ENCODE measurements around the gene ANAPC4. TPM values are rescaled to one million over a fixed set of nuclear protein-coding genes. Genes with fewer than 3 reads are reported as not detected.

ANAPC4 gene
- total and polyA plus RNA-seq, 2 of the 4 experiments (the other 2 are of a cell fraction), result 12.4 to 18.3 TPM

DNA sequence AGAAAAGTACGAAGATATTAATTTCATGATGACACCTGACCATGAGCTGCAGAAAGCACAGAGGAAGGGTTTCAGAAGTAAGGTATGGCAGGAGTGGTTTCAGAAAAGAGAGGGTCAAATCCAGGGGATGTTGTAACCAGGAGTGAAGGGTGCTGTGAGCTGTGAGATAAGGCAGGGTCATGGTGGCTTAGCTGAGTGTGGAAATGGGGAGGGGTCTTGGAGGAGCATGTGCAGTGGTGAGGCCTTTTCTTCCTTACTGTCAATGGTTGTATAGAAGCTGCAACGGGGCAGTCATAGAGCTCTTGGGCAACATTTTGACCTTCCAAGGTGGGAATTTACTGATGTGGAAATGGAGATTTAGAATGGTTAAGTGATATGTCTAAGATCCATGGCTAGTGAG, 2.5 kb downstream of the ANAPC4 start:
- in situ Hi-C loops (cut with MboI; ENCODE audit: low sequenced_read_pairs) (no loop called here), intact Hi-C loops (cut with micrococcal nuclease) (loop anchor here (10.0 kb wide), 1 partner anchor 525 kb away; no protein-coding TSS in a partner anchor), dilution Hi-C loops (cut with HindIII; ENCODE audit: low sequenced_read_pairs, unreplicated experiment) (no loop called here)
- Histone ChIP-seq H4K20me1 (ENCODE audit: insufficient read depth, low read length) (no peaks in the 10 kb centered on the region), H2BK15ac (ENCODE audit: low read depth, low read length) (no peak overlapping the region), H4K91ac (ENCODE audit: insufficient read depth, low read depth, low read length) (no peak overlapping the region), H3K4me1 (ENCODE audit: control insufficient read depth, insufficient read depth, low read length) (peaks cover 5% of the 10 kb centered on the region), H4K8ac (ENCODE audit: low read depth in 2 of 2, low read length in 2 of 2) (no peak overlapping the region), H3K18ac (ENCODE audit: low read depth, low read length) (no peak overlapping the region), H4K5ac (ENCODE audit: low read depth, low read length) (no peak overlapping the region), H2BK5ac (ENCODE audit: low read depth, low read length, poor library complexity, severe bottlenecking) (no peak overlapping the region), H3K23ac (ENCODE audit: low read depth, low read length) (no peak overlapping the region), H2BK20ac (ENCODE audit: low read depth, low read length) (no peak overlapping the region), H2BK120ac (ENCODE audit: low read depth, low read length) (no peak overlapping the region), H3K4me2 (ENCODE audit: low read depth, low read length) (no peak overlapping the region), H3K27ac (ENCODE audit: insufficient read depth, low read length) (no peak overlapping the region), H3K27me3 (ENCODE audit: control insufficient read depth, insufficient read depth, low read length) (no peaks in the 10 kb centered on the region), H3K36me3 (ENCODE audit: control insufficient read depth, insufficient read depth, low read length) (peaks cover 11% of the 10 kb centered on the region), H3K14ac (replicated peaks; ENCODE audit: low read depth, low read length) (no peak overlapping the region), H2AK5ac (ENCODE audit: low read depth, low read length) (no peak overlapping the region), H3K4me3 (ENCODE audit: insufficient read depth, low read depth, low read length) (no peak overlapping the region), H2AFZ (replicated peaks; ENCODE audit: low read length, poor library complexity) (no peak overlapping the region), H3K9me1 (ENCODE audit: insufficient read depth, low read length) (peaks cover 16% of the 10 kb centered on the region), H3K9ac (ENCODE audit: low read depth, low read length) (no peak overlapping the region), H3K9me3 (ENCODE audit: control insufficient read depth, insufficient read depth, low read length) (no peaks in the 10 kb centered on the region), H3K79me1 (ENCODE audit: low read depth in 1 of 2, low read length in 2 of 2) (peaks cover 23 to 29% of the 10 kb centered on the region in 2 experiments), H2AK9ac (replicated peaks; ENCODE audit: low read depth, low read length, poor library complexity) (no peak overlapping the region), H3K4ac (ENCODE audit: low read depth, low read length) (no peak overlapping the region), H3K56ac (ENCODE audit: extremely low read depth, insufficient read depth, low read length) (no peak overlapping the region)
- no peak for DNase-seq
- no peak for TF ChIP-seq MAFK (IDR thresholded peaks at IDR 0.05; ENCODE audit: low read depth, low read length)
- no peak for TF ChIP-seq NFE2L2 (IDR thresholded peaks at IDR 0.05; ENCODE audit: low read depth, low read length)
- no peak for TF ChIP-seq RCOR1 (IDR thresholded peaks at IDR 0.05; ENCODE audit: insufficient replicate concordance, low read length)
- TF ChIP-seq CEBPB (IDR thresholded peaks at IDR 0.05; ENCODE audit: low read depth, low read length), result no peak
- TF ChIP-seq BHLHE40 (IDR thresholded peaks at IDR 0.05; ENCODE audit: low read depth, low read length), result no peak
- TF ChIP-seq CHD1 (IDR thresholded peaks at IDR 0.05; ENCODE audit: low read depth, low read length), result no peak
- no peak for TF ChIP-seq RAD21 (IDR thresholded peaks at IDR 0.05; ENCODE audit: low read length)
- TF ChIP-seq POLR2A (IDR thresholded peaks at IDR 0.05; ENCODE audit: low read depth, low read length), result no peak
- no peak for TF ChIP-seq MAZ (IDR thresholded peaks at IDR 0.05; ENCODE audit: borderline replicate concordance, low read depth, low read length)
- TF ChIP-seq, protein P1, sequence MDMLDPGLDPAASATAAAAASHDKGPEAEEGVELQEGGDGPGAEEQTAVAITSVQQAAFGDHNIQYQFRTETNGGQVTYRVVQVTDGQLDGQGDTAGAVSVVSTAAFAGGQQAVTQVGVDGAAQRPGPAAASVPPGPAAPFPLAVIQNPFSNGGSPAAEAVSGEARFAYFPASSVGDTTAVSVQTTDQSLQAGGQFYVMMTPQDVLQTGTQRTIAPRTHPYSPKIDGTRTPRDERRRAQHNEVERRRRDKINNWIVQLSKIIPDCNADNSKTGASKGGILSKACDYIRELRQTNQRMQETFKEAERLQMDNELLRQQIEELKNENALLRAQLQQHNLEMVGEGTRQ (IDR thresholded peaks at IDR 0.05; ENCODE audit: low read depth, low read length), result no peak
- no peak for TF ChIP-seq MXI1 (IDR thresholded peaks at IDR 0.05; ENCODE audit: borderline replicate concordance, low read depth, low read length)
- TF ChIP-seq, protein P2, sequence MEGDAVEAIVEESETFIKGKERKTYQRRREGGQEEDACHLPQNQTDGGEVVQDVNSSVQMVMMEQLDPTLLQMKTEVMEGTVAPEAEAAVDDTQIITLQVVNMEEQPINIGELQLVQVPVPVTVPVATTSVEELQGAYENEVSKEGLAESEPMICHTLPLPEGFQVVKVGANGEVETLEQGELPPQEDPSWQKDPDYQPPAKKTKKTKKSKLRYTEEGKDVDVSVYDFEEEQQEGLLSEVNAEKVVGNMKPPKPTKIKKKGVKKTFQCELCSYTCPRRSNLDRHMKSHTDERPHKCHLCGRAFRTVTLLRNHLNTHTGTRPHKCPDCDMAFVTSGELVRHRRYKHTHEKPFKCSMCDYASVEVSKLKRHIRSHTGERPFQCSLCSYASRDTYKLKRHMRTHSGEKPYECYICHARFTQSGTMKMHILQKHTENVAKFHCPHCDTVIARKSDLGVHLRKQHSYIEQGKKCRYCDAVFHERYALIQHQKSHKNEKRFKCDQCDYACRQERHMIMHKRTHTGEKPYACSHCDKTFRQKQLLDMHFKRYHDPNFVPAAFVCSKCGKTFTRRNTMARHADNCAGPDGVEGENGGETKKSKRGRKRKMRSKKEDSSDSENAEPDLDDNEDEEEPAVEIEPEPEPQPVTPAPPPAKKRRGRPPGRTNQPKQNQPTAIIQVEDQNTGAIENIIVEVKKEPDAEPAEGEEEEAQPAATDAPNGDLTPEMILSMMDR (conservative IDR thresholded peaks at IDR 0.05; ENCODE audit: low read depth, low read length), result no peak
- TF ChIP-seq, protein P3, sequence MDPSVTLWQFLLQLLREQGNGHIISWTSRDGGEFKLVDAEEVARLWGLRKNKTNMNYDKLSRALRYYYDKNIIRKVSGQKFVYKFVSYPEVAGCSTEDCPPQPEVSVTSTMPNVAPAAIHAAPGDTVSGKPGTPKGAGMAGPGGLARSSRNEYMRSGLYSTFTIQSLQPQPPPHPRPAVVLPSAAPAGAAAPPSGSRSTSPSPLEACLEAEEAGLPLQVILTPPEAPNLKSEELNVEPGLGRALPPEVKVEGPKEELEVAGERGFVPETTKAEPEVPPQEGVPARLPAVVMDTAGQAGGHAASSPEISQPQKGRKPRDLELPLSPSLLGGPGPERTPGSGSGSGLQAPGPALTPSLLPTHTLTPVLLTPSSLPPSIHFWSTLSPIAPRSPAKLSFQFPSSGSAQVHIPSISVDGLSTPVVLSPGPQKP (IDR thresholded peaks at IDR 0.05; ENCODE audit: borderline replicate concordance, low read depth, low read length), result no peak
- no peak for TF ChIP-seq RFX5 (IDR thresholded peaks at IDR 0.05; ENCODE audit: low read depth, low read length)
- no peak for TF ChIP-seq SMC3 (IDR thresholded peaks at IDR 0.05; ENCODE audit: low read depth, low read length)
- no peak for TF ChIP-seq FOS (IDR thresholded peaks at IDR 0.05; ENCODE audit: low read depth, low read length)
- CTCF ChIA-PET, result interaction anchor here (0.6 kb wide), 1 partner anchor 33 kb away, joined by 6 read pairs; no protein-coding TSS in a partner anchor
- no peak for ATAC-seq (ENCODE audit: low read depth)
- BruUV-seq (replicated peaks), result no TSS peak
- POLR2A ChIA-PET (ENCODE audit: unreplicated experiment), result no interaction called here
- 90% methylated on average over 2 of the region's 2 CpGs; no CpG with 5 or more reads in 1 of the 2 experiments for WGBS, 2 experiments (ENCODE audit: extremely low coverage in 2 of 2, insufficient read length in 1 of 2)
